ENCODE measurements around the gene GFY.

GFY gene

GRCh38 chr19:49425178-49425577, at the start of gene GFY:
Gene GFY (plus strand): TSS chr19:49425388. CDS start chr19:49426431, 1,043 bp downstream.
- H3K36me3 Mint-ChIP-seq: peaks cover 0 to 2% of the 10 kb centered on the region in 2 donors
- DNase-seq: no peak
- H3K27ac Mint-ChIP-seq: peak within 1 kb of the TSS; percentile 15
- H3K27me3 Mint-ChIP-seq: peaks cover 92 to 99% of the 10 kb centered on the region in 2 donors
- H3K4me3 Mint-ChIP-seq: no peak within 1 kb of the TSS
- H3K9me3 Mint-ChIP-seq: no peaks in the 10 kb centered on the region
- peaks cover 58 to 86% of the 10 kb centered on the region in 2 donors for H3K4me1 Mint-ChIP-seq
- ATAC-seq (replicated peaks): no peak

- Mint-ChIP-seq H3K9me3 (peaks cover 0 to 6% of the 10 kb centered on the region in 2 donors), H3K4me3 (no peak overlapping the region), H3K27me3 (peaks cover 5 to 10% of the 10 kb centered on the region in 2 donors), H3K27ac (no peak overlapping the region), H3K36me3 (peaks cover 2 to 4% of the 10 kb centered on the region in 2 donors), H3K4me1 (peaks cover 0 to 4% of the 10 kb centered on the region in 2 donors)
- ATAC-seq (replicated peaks) (no peak), DNase-seq (no peak)
These were observed 46.7 kb upstream of the GFY start for GRCh38 chr19:49378512-49378911.

- Mint-ChIP-seq H3K4me1 (peaks cover 0 to 4% of the 10 kb centered on the region in 2 donors), H3K27ac (no peak overlapping the region), H3K36me3 (peaks cover 2 to 4% of the 10 kb centered on the region in 2 donors), H3K27me3 (peaks cover 5 to 10% of the 10 kb centered on the region in 2 donors), H3K4me3 (no peak overlapping the region), H3K9me3 (peaks cover 0 to 6% of the 10 kb centered on the region in 2 donors)
- no peak for ATAC-seq (replicated peaks)
- DNase-seq: no peak
These were observed 44.8 kb upstream of the GFY start for GRCh38 chr19:49380391-49380790.

GRCh38 chr19:49382639-49383038, 42.5 kb upstream of the GFY start:
- peaks cover 0 to 6% of the 10 kb centered on the region in 2 donors for H3K9me3 Mint-ChIP-seq
- H3K27me3 Mint-ChIP-seq: no peaks in the 10 kb centered on the region
- H3K4me3 Mint-ChIP-seq: no peak overlapping the region
- no peak for DNase-seq
- peaks cover 0 to 6% of the 10 kb centered on the region in 2 donors for H3K4me1 Mint-ChIP-seq
- peaks cover 0 to 4% of the 10 kb centered on the region in 2 donors for H3K36me3 Mint-ChIP-seq
- ATAC-seq (replicated peaks): no peak
- H3K27ac Mint-ChIP-seq: no peak overlapping the region

- H3K27me3 Mint-ChIP-seq: no peaks in the 10 kb centered on the region
- no peak overlapping the region for H3K4me3 Mint-ChIP-seq
- ATAC-seq (replicated peaks): no peak
- H3K36me3 Mint-ChIP-seq: peaks cover 0 to 4% of the 10 kb centered on the region in 2 donors
- H3K27ac Mint-ChIP-seq: no peak overlapping the region
- DNase-seq: no peak
- peaks cover 5 to 15% of the 10 kb centered on the region in 2 donors for H3K4me1 Mint-ChIP-seq
- peaks cover 0 to 6% of the 10 kb centered on the region in 2 donors for H3K9me3 Mint-ChIP-seq
These were observed 41.6 kb upstream of the GFY start for GRCh38 chr19:49383599-49383998.

- Mint-ChIP-seq H3K4me1 (peaks cover 21 to 57% of the 10 kb centered on the region in 2 donors), H3K27me3 (peaks cover 0 to 4% of the 10 kb centered on the region in 2 donors), H3K9me3 (no peaks in the 10 kb centered on the region), H3K36me3 (no peaks in the 10 kb centered on the region), H3K4me3 (peak within 1 kb of the TSS; percentile 72 to 80), H3K27ac (peak within 1 kb of the TSS; percentile 83)
- ATAC-seq (replicated peaks) (peak; percentile 33 to 77), DNase-seq (peak; percentile 60)
These were observed 37.2 kb upstream of the GFY start, which contains the start of gene KASH5 for GRCh38 chr19:49387936-49388372. Gene KASH5 (plus strand): TSS chr19:49388249. CDS start chr19:49390884, 2,635 bp downstream.

GRCh38 chr19:49389406-49389805, 35.8 kb upstream of the GFY start:
- no peaks in the 10 kb centered on the region for H3K36me3 Mint-ChIP-seq
- ATAC-seq (replicated peaks): no peak
- no peaks in the 10 kb centered on the region for H3K9me3 Mint-ChIP-seq
- DNase-seq: no peak
- peaks cover 21 to 58% of the 10 kb centered on the region in 2 donors for H3K4me1 Mint-ChIP-seq
- peaks cover 0 to 4% of the 10 kb centered on the region in 2 donors for H3K27me3 Mint-ChIP-seq
- no peak overlapping the region for H3K27ac Mint-ChIP-seq
- H3K4me3 Mint-ChIP-seq: peak overlapping the region in 1 of 2 donors; percentile 50

GRCh38 chr19:49390131-49390928, 34.9 kb upstream of the GFY start:
- peaks cover 21 to 58% of the 10 kb centered on the region in 2 donors for H3K4me1 Mint-ChIP-seq
- ATAC-seq (replicated peaks): no peak
- peak overlapping the region; percentile 26 for H3K27ac Mint-ChIP-seq
- H3K36me3 Mint-ChIP-seq: no peaks in the 10 kb centered on the region
- no peak overlapping the region for H3K4me3 Mint-ChIP-seq
- H3K27me3 Mint-ChIP-seq: peaks cover 0 to 4% of the 10 kb centered on the region in 2 donors
- no peaks in the 10 kb centered on the region for H3K9me3 Mint-ChIP-seq
- DNase-seq: no peak

GRCh38 chr19:49390929-49391359, 34.2 kb upstream of the GFY start:
- Mint-ChIP-seq H3K27ac (peak overlapping the region; percentile 26), H3K4me3 (no peak overlapping the region), H3K4me1 (peaks cover 21 to 58% of the 10 kb centered on the region in 2 donors), H3K27me3 (peaks cover 0 to 4% of the 10 kb centered on the region in 2 donors), H3K9me3 (no peaks in the 10 kb centered on the region), H3K36me3 (no peaks in the 10 kb centered on the region)
- ATAC-seq (replicated peaks): peak; percentile 45 to 60
- no peak for DNase-seq

GRCh38 chr19:49391581-49392399, 33.4 kb upstream of the GFY start:
- Mint-ChIP-seq H3K4me1 (peaks cover 21 to 58% of the 10 kb centered on the region in 2 donors), H3K27me3 (peaks cover 0 to 4% of the 10 kb centered on the region in 2 donors), H3K27ac (no peak overlapping the region), H3K36me3 (no peaks in the 10 kb centered on the region), H3K4me3 (no peak overlapping the region), H3K9me3 (no peaks in the 10 kb centered on the region)
- peak; percentile 57 for DNase-seq
- peak; percentile 84 to 92 for ATAC-seq (replicated peaks)

GRCh38 chr19:49393881-49394280, 31.3 kb upstream of the GFY start:
- Mint-ChIP-seq H3K4me3 (no peak overlapping the region), H3K4me1 (peaks cover 14 to 51% of the 10 kb centered on the region in 2 donors), H3K36me3 (no peaks in the 10 kb centered on the region), H3K27ac (no peak overlapping the region), H3K9me3 (no peaks in the 10 kb centered on the region), H3K27me3 (peaks cover 9 to 12% of the 10 kb centered on the region in 2 donors)
- DNase-seq (no peak), ATAC-seq (replicated peaks) (no peak)

- no peak for ATAC-seq (replicated peaks)
- H3K27ac Mint-ChIP-seq: no peak overlapping the region
These were observed 29.4 kb upstream of the GFY start for GRCh38 chr19:49395581-49396407.

GRCh38 chr19:49396738-49397505, 28.3 kb upstream of the GFY start:
- Mint-ChIP-seq H3K27ac (no peak overlapping the region), H3K36me3 (no peaks in the 10 kb centered on the region), H3K9me3 (no peaks in the 10 kb centered on the region), H3K4me3 (no peak overlapping the region), H3K27me3 (peaks cover 8 to 12% of the 10 kb centered on the region in 2 donors), H3K4me1 (peaks cover 3 to 29% of the 10 kb centered on the region in 2 donors)
- ATAC-seq (replicated peaks) (no peak), DNase-seq (no peak)

More at GRCh38 chr19:49395581-49396407, 29.4 kb upstream of the GFY start:
- Mint-ChIP-seq H3K4me1 (peaks cover 4 to 33% of the 10 kb centered on the region in 2 donors), H3K27me3 (peaks cover 9 to 12% of the 10 kb centered on the region in 2 donors), H3K4me3 (no peak overlapping the region), H3K9me3 (no peaks in the 10 kb centered on the region), H3K36me3 (no peaks in the 10 kb centered on the region)
- DNase-seq: no peak
